ENCODE measurements around the gene PNRC1. TPM values are rescaled to one million over a fixed set of nuclear protein-coding genes. Genes with fewer than 3 reads are reported as not detected.

Gene PNRC1
- total RNA-seq, 1 donor from 2014 or later: 135 TPM

- no peaks in the 10 kb centered on the region for H3K9me3 Mint-ChIP-seq (ENCODE audit: unreplicated experiment)
- no peak for TF ChIP-seq CTCF (IDR thresholded peaks at IDR 0.05; ENCODE audit: unreplicated experiment)
- H3K27me3 Mint-ChIP-seq (ENCODE audit: unreplicated experiment): no peaks in the 10 kb centered on the region
- H3K4me3 Mint-ChIP-seq (ENCODE audit: unreplicated experiment): no peak overlapping the region
- no peak for DNase-seq (ENCODE audit: low spot score)
- no peaks in the 10 kb centered on the region for H3K4me1 Mint-ChIP-seq (ENCODE audit: unreplicated experiment)
- no peaks in the 10 kb centered on the region for H3K36me3 Mint-ChIP-seq (ENCODE audit: low read depth, unreplicated experiment)
- H3K27ac Mint-ChIP-seq (ENCODE audit: unreplicated experiment): no peak overlapping the region
Observed at GRCh38 chr6:89073840-89074239, 6.7 kb upstream of the PNRC1 start.

- DNase-seq (ENCODE audit: low spot score): no peak
- H3K4me3 Mint-ChIP-seq (ENCODE audit: unreplicated experiment): peak overlapping the region; percentile 91
- peaks cover 22% of the 10 kb centered on the region for H3K36me3 Mint-ChIP-seq (ENCODE audit: low read depth, unreplicated experiment)
- no peaks in the 10 kb centered on the region for H3K9me3 Mint-ChIP-seq (ENCODE audit: unreplicated experiment)
- TF ChIP-seq CTCF (IDR thresholded peaks at IDR 0.05; ENCODE audit: unreplicated experiment): no peak
- H3K4me1 Mint-ChIP-seq (ENCODE audit: unreplicated experiment): peaks cover 20% of the 10 kb centered on the region
- peak overlapping the region; percentile 72 for H3K27ac Mint-ChIP-seq (ENCODE audit: unreplicated experiment)
- H3K27me3 Mint-ChIP-seq (ENCODE audit: unreplicated experiment): peaks cover 10% of the 10 kb centered on the region
Observed at GRCh38 chr6:89079511-89080234, 878 bp upstream of the PNRC1 start.

- H3K9me3 Mint-ChIP-seq (ENCODE audit: unreplicated experiment): no peaks in the 10 kb centered on the region
- peaks cover 10% of the 10 kb centered on the region for H3K27me3 Mint-ChIP-seq (ENCODE audit: unreplicated experiment)
- H3K27ac Mint-ChIP-seq (ENCODE audit: unreplicated experiment): peak overlapping the region; percentile 96
Observed at GRCh38 chr6:89081129-89081422, 525 bp downstream of the PNRC1 start.

GRCh38 chr6:89081423-89082322 is 1.1 kb downstream of the PNRC1 start:
- peak; percentile 94 for DNase-seq (ENCODE audit: low spot score)
- Mint-ChIP-seq H3K27me3 (ENCODE audit: unreplicated experiment) (peaks cover 10% of the 10 kb centered on the region), H3K4me1 (ENCODE audit: unreplicated experiment) (peaks cover 20% of the 10 kb centered on the region), H3K9me3 (ENCODE audit: unreplicated experiment) (no peaks in the 10 kb centered on the region), H3K36me3 (ENCODE audit: low read depth, unreplicated experiment) (peaks cover 30% of the 10 kb centered on the region), H3K27ac (ENCODE audit: unreplicated experiment) (peak overlapping the region; percentile 84), H3K4me3 (ENCODE audit: unreplicated experiment) (peak overlapping the region; percentile 94)
- no peak for TF ChIP-seq CTCF (IDR thresholded peaks at IDR 0.05; ENCODE audit: unreplicated experiment)

More at GRCh38 chr6:89081129-89081422, 525 bp downstream of the PNRC1 start:
- TF ChIP-seq CTCF (IDR thresholded peaks at IDR 0.05; ENCODE audit: unreplicated experiment): no peak
- DNase-seq (ENCODE audit: low spot score): no peak
- H3K4me1 Mint-ChIP-seq (ENCODE audit: unreplicated experiment): peaks cover 20% of the 10 kb centered on the region
- H3K4me3 Mint-ChIP-seq (ENCODE audit: unreplicated experiment): peak overlapping the region; percentile 97
- H3K36me3 Mint-ChIP-seq (ENCODE audit: low read depth, unreplicated experiment): peaks cover 27% of the 10 kb centered on the region

- Mint-ChIP-seq H3K4me1 (ENCODE audit: unreplicated experiment) (peaks cover 20% of the 10 kb centered on the region), H3K9me3 (ENCODE audit: unreplicated experiment) (no peaks in the 10 kb centered on the region), H3K27ac (ENCODE audit: unreplicated experiment) (peak overlapping the region; percentile 84), H3K4me3 (ENCODE audit: unreplicated experiment) (peak overlapping the region; percentile 94), H3K36me3 (ENCODE audit: low read depth, unreplicated experiment) (peaks cover 33% of the 10 kb centered on the region), H3K27me3 (ENCODE audit: unreplicated experiment) (peaks cover 10% of the 10 kb centered on the region)
- TF ChIP-seq CTCF (IDR thresholded peaks at IDR 0.05; ENCODE audit: unreplicated experiment): no peak
- no peak for DNase-seq (ENCODE audit: low spot score)
Observed at GRCh38 chr6:89082486-89082891, 1.9 kb downstream of the PNRC1 start.

All from endothelial cell (in vitro differentiated cells).